ENCODE measurements around the gene TIFAB.
A peak's percentile ranks its signal among the peaks of the same experiment; 100 is the strongest.

The TIFAB gene

GRCh38 chr5:135458356-135458755, 6.2 kb upstream of the TIFAB start:
- no peak for DNase-seq (ENCODE audit: low spot score)

GRCh38 chr5:135457424-135458071, 5.4 kb upstream of the TIFAB start:
- DNase-seq (ENCODE audit: low spot score), result peak; percentile 77

DNA sequence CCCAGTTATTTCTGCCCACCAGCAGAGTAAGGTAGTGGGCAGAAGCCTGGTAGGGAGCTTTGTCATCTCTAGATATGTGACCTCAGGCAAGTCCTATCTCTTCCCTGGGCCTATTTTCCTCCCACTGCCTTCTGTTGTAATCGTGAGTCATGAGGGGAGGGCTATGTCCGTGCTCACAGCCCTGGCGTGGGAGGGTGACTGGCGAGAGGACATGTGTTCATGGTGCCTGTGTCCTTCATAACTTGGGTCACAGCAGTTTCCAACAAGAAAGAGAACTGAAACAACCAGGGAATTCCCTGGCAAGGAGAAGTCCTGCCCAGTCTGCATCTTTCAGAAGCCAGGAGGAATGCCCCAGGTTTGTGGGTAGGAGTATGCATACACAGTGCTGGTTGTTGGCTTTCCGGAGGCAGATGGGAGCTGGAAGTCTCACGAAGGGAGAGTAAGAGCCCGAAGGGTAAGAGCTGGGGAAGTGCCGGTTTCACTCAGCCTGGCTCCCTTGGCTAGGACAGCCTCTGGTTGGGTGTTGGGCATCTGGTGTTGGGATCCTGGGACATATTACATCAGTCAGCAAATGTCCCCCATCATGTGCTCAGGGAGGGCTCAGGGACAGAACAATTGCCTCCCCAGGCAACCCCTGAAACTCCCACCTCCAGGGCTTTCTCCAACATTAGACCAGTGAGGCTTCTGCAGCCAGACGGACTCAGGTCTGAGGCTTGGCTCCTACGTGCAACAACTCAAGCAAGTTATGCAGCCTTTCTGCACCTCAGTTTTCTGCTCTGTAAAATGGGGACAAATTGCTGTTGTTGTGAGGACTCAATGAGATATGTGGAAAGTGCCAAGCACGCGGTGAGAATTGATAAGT, 4.3 kb upstream of the TIFAB start:
- DNase-seq (ENCODE audit: low spot score), result no peak

DNA sequence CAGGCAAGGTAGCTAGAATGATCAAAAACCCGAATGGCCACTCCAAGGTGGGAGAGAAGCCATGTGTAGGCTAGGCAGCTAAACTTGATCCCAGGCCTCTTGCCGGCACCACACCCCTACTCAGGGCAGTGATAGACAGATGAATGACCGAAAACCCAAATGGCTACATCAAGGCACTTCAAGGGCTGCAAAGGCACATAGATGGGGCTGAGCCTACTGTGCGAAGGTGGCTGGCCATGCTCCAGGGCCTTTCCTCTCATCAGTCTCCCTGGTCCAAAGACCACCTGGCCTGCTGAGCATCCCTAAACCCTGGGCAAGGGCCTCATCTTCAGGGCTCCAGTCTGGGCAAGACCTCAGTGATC, 3.7 kb upstream of the TIFAB start:
- DNase-seq (ENCODE audit: low spot score), result no peak

DNA sequence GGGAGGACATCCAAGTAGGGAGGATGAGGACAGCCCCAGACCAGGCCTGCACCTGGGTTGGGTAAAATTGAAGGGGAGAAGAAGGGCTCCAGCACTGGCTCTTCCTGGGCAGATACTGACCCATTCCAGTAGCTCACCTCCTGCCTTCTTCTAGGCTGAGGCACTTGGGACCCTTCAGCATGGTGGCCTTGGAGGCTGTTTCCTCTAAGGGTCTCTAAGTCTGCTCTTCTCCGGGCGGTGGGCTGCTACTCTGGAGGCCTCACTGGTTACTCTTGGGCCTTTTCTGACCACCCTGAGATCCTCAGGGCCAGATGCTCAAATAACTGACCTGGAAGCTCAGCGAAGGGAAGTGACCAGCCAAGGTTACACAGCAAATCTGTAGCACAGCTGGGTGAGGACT, 2.8 kb upstream of the TIFAB start:
- no peak for DNase-seq (ENCODE audit: low spot score)

DNA sequence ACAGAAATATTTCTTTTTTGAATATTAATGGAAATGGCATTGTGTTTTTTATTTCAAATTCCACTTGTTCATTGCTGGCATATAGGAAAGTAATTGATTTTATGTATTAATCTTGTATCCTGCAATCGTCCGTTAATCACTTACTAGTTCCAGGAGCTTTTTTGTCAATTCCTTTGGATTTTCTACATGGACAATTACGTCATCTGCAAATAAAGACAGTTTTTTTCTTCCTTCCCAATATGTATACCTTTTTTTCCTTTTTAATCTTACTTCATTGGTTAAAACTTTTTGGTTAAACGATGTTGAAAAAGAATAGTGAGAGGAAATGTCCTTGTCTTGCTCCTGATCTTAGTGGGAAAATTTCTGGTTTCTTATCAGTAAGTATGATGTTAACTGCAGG, 1.5 kb upstream of the TIFAB start:
- no peak for DNase-seq (ENCODE audit: low spot score)

DNA sequence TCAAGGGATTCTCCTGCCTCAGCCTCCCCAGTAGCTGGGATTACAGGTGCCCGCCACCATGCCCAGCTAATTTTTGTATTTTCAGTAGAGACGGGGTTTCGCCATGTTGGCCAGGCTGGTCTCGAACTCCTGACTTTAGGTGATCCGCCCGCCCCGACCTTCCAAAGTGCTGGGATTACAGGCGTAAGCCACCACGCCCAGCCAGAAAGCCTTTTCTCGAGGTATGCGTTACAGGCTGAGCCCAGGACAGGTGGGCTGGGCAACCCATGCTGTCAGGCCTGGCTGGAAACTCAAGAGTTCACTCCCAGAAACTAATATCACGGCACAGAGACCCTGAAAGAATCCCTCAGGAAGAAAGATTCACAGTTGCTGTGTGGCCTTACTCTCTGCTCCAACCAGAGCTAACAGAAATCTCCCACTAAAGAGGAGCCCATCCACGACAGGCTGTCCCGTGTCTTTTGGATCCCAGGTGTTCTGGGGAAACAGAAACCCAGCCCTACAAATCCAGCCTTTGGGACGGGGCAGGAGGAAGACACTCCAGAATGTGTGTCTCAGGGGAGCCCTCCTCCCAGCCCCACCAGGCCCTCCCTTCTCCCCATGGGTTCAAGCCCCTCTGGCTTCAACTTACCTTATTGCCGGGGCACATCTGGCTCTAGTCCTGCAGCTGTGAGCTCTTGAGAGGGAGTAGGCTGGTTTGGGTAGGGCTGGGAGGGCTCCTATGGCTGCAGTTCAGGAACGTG, 400 bp downstream of the TIFAB start:
- DNase-seq (ENCODE audit: low spot score), result no peak

DNA sequence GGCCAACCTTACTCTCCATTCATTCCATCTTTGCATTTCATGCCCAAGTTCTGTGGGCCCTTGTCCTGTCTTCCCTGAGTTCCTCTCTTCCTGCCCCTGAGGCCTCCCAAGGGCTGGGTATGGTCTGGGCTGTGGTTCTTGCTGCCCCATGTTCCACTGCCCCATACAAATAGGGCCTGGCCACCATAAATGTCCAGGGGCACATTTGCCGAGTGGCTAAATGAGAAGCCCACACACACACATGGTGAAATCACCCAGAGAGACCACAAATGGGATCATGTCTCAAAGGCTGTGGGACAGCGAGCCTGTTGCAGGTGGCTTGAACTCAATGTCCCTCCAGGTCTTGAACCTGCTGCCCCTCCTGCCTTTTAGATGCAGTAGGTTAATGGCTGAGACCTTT, 1.2 kb downstream of the TIFAB start:
- no peak for DNase-seq (ENCODE audit: low spot score)

- DNase-seq (ENCODE audit: low spot score), result no peak
These were observed 1.8 kb downstream of the TIFAB start for GRCh38 chr5:135450336-135450735.

GRCh38 chr5:135449644-135450043, 2.5 kb downstream of the TIFAB start:
- no peak for DNase-seq (ENCODE audit: low spot score)

DNA sequence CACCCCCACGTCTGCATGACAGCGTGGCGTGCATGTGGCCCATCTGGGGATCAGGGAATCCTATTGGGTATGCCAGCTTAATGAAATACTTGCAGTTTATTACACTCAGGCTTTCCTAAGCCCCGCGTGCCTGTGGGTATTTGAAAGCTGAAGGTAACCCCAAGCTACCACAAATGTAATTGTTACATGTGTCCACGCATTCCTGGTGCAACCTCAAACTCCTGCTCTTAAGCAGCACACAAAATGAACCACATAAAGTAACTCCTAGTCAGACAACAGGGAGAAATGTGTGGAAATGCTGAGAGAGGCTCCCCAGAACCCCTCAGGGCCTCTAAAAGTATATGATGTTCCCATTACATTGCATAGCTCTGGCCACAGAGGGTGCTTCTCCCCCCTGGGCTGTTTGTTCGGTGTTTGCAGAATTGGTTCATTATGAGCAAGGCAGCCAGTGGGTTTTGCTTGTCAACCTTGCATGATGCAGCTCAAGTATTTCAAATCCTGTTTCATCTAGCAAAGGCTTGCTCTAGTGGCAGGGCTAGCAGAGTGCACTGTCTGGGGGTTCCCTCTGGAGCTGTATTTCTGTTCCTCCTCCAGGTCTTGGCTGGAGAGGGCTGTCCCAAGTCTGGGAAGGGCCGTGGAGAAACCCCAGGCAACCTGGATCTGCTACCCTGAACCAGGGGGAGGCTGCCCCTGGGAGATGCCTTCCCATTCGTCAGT, 3.2 kb downstream of the TIFAB start:
- DNase-seq (ENCODE audit: low spot score), result no peak

DNA sequence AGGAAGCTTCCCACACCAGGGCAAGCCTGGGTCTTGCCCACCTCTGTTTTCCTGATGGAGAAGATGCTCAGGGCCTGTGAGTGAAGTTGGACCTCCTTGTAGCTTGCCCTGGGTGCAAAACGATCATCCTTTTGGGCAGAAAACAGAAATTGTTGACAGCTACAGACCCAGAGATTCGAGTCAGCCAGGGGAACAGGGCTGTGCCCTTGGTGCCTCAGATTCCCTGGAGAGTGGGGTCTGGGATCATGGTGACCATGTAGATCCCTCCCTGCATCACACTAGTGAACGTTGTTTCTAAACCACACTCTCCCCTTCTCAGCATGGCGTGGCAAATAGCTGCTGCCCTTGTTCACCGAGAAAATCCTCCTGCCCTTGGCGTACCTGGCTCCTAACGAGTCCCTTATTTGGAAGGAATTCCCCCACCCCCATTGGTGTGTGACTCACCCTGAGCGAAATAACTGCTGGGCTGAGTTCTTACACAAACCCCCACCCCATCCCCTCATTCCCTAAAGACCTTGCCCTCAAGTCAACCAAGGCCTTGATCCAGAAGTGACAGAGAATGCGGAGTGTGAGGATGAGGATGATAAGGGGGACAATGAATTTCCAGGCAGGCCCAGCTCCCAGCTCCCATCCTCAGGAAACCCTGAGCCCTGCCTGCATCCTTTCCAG, 3.9 kb downstream of the TIFAB start:
- no peak for DNase-seq (ENCODE audit: low spot score)

DNA sequence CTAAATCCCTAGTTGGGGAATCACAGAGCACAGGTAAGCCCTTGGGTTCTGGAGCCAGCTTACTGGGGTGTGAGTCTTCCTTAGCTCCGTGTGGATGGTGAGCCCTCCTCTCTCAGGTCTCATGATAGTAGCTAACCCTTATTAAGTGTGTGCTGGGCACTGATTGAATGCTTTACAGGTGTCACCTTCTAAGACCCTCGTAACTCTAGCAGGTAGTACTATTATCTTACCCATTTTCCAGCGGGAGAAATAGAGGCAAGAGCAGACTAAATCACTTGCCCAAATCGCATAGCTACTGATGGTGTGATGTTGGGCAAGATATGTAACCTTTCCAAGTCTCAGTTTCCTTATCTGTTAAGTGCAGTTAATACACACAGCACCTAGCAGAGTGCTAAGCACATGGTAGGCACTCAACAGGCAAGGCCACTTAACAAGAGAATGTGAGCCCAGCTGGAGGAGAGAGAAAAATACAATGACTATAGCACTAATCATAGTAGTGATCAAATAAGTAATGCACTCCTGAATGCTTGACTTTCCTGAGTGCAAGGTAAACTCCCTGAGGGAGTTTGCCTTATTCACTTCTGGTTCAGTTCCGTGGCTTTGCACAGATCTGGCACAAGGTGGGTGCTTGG, 4.7 kb downstream of the TIFAB start, which contains the start of gene DCANP1:
TSS of gene DCANP1 (minus strand) at position 51 of the 632 bp plus-strand sequence. CDS start 240 bp downstream, outside the sequence.
- DNase-seq (ENCODE audit: low spot score), result no peak

DNA sequence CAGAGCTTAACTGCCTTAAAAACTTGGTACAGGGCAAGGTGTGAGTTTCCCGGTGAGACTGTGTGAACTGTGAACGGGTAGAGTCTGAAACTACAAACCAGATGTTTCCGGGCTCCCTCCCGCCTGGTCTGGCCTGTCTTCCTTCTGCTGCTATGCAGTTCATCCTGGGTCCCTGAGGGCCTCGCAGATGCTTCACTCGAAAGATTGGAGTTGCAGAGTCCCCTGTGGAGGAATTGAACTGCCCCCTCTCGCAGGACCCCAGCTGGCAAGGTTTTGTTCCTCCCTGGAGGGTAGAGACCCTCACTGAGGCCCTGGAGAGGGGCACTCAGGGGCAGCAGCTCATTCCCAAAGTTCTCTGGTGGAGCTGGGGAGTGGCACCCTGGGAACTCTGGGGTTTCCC, 5.5 kb downstream of the TIFAB start:
- no peak for DNase-seq (ENCODE audit: low spot score)

DNA sequence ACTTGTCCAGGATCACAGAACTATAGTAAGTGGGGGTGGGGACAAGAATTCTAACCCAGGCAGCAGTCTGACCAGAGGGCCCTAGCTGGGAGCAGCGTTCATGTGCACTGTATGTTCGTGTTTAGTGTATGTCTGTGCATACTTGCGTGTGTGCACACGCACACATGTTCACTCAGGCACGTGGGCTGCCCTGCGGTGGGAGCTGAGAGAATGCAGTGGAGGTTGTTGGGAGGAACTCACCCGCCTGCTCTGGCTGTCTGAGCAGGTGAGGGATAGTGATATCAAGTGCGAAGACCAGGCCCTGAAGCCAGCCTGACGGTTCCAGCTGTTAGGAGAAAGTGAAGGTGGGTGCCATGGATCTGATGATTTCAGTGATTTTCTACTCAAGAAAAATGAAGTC, 5.9 kb downstream of the TIFAB start:
- no peak for DNase-seq (ENCODE audit: low spot score)

DNA sequence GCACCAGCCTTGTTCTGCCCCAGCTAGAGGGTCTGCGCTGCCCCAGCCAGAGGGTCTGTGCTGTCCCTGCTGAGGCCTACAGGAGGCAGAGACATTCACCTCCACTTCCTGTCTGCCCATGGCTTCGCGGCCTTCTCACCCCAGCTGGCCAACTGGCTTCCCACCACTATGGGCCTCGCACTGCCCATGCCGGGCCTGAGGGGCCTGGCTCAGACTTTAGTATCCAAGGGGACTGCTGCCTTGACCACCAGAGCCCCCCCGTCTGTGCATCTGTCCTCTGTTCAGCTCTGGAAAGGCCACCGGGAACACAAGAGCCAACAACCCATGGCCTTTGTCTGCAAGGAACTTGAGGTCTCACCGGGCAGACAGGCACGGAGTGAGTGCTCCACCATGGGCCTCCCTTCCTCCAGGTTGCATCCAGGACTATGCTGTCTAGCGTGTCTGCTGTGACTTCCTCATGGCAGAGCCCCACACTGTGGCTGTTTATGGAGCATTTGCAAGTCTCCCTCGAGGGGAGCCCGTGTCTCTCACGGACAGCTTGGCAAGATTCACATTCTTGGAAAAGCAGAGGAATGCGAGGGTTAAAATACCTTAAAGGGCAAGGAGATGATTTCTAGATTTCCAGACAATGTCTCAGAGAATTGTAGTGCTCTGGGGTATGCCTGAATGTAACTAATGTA, 6.7 kb downstream of the TIFAB start:
- no peak for DNase-seq (ENCODE audit: low spot score)

DNA sequence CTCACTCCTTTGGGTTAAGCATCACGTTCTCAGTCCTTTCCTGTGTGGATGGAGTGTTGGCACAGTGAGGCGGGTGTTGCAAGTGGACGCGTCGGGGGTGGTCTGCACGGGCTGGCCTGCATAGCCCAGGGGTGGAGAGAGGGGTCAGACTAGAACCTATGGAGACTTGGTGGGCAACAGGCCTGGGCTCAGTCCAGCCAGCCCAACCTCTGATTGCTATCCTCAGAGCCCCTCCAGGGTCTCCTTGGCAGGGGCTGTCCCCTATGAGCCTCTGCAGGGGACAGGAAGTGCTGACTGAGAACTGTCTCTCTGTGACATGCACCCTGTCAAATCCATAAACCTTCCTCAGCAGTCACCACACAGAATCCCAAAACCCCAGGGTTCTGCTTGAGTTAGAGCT, 7.3 kb downstream of the TIFAB start:
- no peak for DNase-seq (ENCODE audit: low spot score)

DNA sequence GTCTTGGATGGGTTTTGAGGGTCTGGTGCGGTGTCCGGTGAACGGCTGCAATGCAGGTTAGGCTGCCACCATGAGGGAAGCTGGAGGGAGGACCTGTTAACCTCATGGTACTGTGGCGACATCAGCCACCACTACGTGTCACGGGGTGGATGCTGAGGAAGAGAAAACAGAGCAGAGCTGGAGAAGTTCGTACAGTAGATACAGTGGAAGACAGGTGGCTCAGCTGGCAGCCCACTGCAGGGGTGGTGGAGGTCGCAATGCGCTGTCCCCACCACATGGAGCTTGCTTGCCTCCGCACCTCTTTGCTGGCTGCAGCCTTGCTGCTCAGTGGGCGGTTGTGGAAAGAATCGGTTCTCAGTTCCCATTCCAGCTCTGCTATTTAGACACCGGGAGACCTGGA, 7.8 kb downstream of the TIFAB start:
- no peak for DNase-seq (ENCODE audit: low spot score)

DNA sequence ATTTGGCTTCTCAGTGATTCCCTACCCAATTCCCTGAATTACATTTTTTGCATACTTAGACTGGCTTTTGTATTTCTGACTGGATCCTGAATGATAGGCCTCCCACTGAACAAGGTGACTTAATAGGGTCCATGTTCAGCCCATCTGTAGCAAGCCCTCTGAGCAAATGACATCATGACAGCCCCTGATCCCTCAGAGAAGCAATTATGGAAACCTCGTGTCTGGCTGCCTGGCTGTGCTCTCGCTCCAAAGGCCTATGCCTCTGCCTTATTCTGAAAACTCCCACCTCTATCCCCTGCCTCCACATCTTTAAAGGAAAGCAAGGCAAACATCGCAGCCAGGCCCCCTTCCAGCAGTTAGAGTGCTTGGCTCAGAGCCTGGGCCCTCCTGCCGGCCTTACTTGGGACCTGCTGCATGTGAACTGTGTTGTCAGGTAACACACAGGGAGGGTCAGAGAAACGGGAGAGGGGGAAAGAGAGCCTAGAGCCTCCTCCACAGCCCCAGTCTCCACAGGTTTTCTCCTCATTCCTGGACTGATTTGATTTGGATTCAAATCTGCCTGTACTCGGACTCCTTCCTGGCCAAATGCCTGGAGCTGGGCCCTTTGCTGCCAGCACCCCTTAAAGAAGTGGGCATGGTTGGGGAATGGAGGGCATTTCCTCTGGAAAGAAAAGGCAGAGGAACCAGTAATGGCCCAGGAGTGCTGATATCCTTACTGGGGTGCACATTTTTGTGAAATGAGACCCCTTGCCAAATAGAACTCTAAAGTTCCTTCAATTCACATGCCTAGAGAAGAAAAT, 8.8 kb downstream of the TIFAB start:
- DNase-seq (ENCODE audit: low spot score), result no peak
